Panc1 (cell line): ENCODE data around the gene AUNIP.

Experiments
- POLR2AphosphoS5 ChIP-seq: IDR thresholded peaks from 2 replicates; pipeline ENCODE4 v1.6.1; 2012; ENCODE audit warnings: mild to moderate bottlenecking, low read depth, low read length, moderate library complexity
- REST ChIP-seq, 2 experiments: IDR thresholded peaks; 2 replicates each; pipeline ENCODE4 v1.6.1; 2011 to 2012; ENCODE audit warnings: low read depth in 2 of 2, control low read depth in 1 of 2, low read length in 1 of 2, mild to moderate bottlenecking in 1 of 2, moderate library complexity in 1 of 2; ENCODE audit not compliant: insufficient read depth in 1 of 2
- TF ChIP-seq, protein P1 (sequence below): fragments of 450-650 bp; IDR thresholded peaks from 2 replicates; pipeline ENCODE4 v1.5.1; 2017; ENCODE audit warnings: mild to moderate bottlenecking

DNA sequence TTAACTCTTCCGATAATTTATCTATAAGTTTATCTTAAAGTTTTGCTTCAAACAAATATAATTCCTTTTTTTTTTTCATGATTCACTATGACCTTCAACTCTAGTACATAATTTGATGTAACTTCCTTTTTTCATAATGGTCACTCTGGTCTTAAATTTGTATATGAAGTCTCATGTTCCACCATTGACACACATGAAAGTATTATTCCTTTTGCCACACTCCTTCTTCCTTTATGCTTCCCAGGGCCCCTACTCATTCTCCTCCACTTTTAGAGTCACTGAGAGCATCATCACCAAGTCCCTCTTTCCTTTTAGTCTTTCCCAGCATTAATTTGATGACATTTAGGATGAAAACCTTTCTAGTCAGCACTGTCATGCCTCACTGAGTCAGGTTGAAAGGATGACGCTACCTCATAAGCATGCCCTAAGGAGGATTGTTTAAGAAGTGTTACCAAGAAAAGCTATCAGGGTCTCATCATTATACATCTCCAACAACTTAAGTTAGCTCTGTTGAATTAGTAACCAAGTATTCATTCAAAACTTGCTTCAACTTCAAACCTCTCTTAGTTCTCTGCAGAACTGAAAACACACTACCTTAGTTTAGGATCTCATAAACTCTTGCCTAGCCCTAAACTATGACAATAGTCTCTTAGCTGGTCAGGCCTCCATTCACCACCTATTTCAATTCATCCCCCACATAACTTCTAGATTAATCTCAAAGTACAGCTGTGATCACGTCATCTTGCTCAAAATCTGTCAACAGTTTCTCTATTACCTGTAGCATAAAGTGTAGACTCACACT is 14.5 kb downstream of the AUNIP start:
- TF ChIP-seq, protein P1, sequence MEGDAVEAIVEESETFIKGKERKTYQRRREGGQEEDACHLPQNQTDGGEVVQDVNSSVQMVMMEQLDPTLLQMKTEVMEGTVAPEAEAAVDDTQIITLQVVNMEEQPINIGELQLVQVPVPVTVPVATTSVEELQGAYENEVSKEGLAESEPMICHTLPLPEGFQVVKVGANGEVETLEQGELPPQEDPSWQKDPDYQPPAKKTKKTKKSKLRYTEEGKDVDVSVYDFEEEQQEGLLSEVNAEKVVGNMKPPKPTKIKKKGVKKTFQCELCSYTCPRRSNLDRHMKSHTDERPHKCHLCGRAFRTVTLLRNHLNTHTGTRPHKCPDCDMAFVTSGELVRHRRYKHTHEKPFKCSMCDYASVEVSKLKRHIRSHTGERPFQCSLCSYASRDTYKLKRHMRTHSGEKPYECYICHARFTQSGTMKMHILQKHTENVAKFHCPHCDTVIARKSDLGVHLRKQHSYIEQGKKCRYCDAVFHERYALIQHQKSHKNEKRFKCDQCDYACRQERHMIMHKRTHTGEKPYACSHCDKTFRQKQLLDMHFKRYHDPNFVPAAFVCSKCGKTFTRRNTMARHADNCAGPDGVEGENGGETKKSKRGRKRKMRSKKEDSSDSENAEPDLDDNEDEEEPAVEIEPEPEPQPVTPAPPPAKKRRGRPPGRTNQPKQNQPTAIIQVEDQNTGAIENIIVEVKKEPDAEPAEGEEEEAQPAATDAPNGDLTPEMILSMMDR: no peak
- TF ChIP-seq REST (IDR thresholded peaks at IDR 0.05; ENCODE audit: insufficient read depth in 1 of 2, low read depth in 2 of 2, low read length in 1 of 2) (no peak), POLR2AphosphoS5 (no peak)
